Ureter (tissue), 1 donor: Measurements from ENCODE around the gene ORM1. TPM values are rescaled to one million over a fixed set of nuclear protein-coding genes. Genes with fewer than 3 reads are reported as not detected.

ENCODE experiments used
- total RNA-seq: library from RNA; stranded (reverse); gene quantifications from one replicate; pipeline ENCODE4 v1.2.4, GENCODE V29; 2023
- donor health status: DM: yes; HTN: yes; CAD: no.

Gene ORM1
- total RNA-seq, 1 donor from 2014 or later, result 3.3 TPM

Other genes with a start within 250 kb of the ORM1 start
- gene AMBP, start 244.8 kb upstream of the ORM1 start, total RNA-seq, result 0.99 TPM
- 6.4 TPM for gene KIF12, start 223.8 kb upstream of the ORM1 start, total RNA-seq
- gene COL27A1, start 167.6 kb upstream of the ORM1 start, total RNA-seq, result 59.2 TPM
- not detected for gene ORM2, start 6.8 kb downstream of the ORM1 start, total RNA-seq
- gene AKNA, start 64.9 kb downstream of the ORM1 start, total RNA-seq, result 68.1 TPM
- gene WHRN, start 182.4 kb downstream of the ORM1 start, total RNA-seq, result 11.8 TPM